ENCODE results near the gene AKR1C1.

GRCh38 chr10:4947635-4948596, 15.3 kb upstream of the AKR1C1 start:
- no peak for TF ChIP-seq CTCF (IDR thresholded peaks at IDR 0.05)
- TF ChIP-seq TCF7 (CRISPR knock-in tag; IDR thresholded peaks at IDR 0.05; ENCODE audit: low read depth) = no peak
- TF ChIP-seq NFE2L1 (CRISPR knock-in tag; IDR thresholded peaks at IDR 0.05) = no peak
- no peak for TF ChIP-seq ARID4B (CRISPR knock-in tag; IDR thresholded peaks at IDR 0.05; ENCODE audit: borderline replicate concordance)
- no peak for TF ChIP-seq CREB1 (CRISPR knock-in tag; IDR thresholded peaks at IDR 0.05)
- TF ChIP-seq ZBTB43 (CRISPR knock-in tag; IDR thresholded peaks at IDR 0.05) = no peak
- no peak for TF ChIP-seq NFYB (CRISPR knock-in tag; conservative IDR thresholded peaks at IDR 0.05; ENCODE audit: low read depth)
- TF ChIP-seq ZNF121 (CRISPR knock-in tag; IDR thresholded peaks at IDR 0.05) = no peak
- TF ChIP-seq ZBTB21 (CRISPR knock-in tag; IDR thresholded peaks at IDR 0.05; ENCODE audit: borderline replicate concordance) = no peak
- TF ChIP-seq SP1 (CRISPR knock-in tag; conservative IDR thresholded peaks at IDR 0.05) = no peak
- no peak for TF ChIP-seq TEAD1 (CRISPR knock-in tag; IDR thresholded peaks at IDR 0.05)

Data from WTC11 (cell line).